ENCODE data around the gene ADCY5. TPM values are rescaled to one million over a fixed set of nuclear protein-coding genes. Genes with fewer than 3 reads are reported as not detected.

The ADCY5 gene
- total RNA-seq, 2 donors from 2014 or later = 12.9 to 69.6 TPM

DNA sequence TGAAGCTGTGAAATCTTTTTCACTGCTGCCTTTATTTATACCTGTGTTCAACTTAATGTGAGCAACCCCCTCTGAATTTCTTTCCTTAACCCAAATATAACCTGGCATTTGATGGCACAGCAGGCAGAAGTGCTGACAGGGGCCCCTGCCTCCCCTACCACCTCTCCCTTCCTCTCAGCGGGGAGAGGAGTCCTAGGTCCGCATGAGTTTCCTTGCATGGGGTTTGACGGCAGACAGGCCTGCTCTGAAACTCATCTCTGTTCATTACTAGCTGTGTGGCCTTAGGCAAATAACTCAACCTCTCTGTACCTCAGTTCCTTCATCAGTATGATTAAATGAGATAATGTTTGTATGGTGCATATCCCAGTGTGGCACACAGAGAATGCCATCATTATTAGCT, 167.5 kb downstream of the ADCY5 start:
- intact Hi-C loops (cut with DNase I) = no loop called here
- no peaks in the 10 kb centered on the region for H3K27me3 ChIP-seq (replicated peaks; ENCODE audit: insufficient read depth)
- no peak for DNase-seq (ENCODE audit: low spot score)
- 93% methylated on average over 3 of the region's 3 CpGs for WGBS
- no peaks in the 10 kb centered on the region for H3K36me3 ChIP-seq
- no peaks in the 10 kb centered on the region for H3K9me3 ChIP-seq
- H3K27ac ChIP-seq = no peak overlapping the region
- H3K4me1 ChIP-seq (replicated peaks) = no peaks in the 10 kb centered on the region
- no peak overlapping the region for H3K4me3 ChIP-seq
- TF ChIP-seq, protein P1, sequence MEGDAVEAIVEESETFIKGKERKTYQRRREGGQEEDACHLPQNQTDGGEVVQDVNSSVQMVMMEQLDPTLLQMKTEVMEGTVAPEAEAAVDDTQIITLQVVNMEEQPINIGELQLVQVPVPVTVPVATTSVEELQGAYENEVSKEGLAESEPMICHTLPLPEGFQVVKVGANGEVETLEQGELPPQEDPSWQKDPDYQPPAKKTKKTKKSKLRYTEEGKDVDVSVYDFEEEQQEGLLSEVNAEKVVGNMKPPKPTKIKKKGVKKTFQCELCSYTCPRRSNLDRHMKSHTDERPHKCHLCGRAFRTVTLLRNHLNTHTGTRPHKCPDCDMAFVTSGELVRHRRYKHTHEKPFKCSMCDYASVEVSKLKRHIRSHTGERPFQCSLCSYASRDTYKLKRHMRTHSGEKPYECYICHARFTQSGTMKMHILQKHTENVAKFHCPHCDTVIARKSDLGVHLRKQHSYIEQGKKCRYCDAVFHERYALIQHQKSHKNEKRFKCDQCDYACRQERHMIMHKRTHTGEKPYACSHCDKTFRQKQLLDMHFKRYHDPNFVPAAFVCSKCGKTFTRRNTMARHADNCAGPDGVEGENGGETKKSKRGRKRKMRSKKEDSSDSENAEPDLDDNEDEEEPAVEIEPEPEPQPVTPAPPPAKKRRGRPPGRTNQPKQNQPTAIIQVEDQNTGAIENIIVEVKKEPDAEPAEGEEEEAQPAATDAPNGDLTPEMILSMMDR (IDR thresholded peaks at IDR 0.05) = no peak
- no peak for TF ChIP-seq POLR2A (IDR thresholded peaks at IDR 0.05)
- TF ChIP-seq POLR2AphosphoS5 (IDR thresholded peaks at IDR 0.05) = no peak

DNA sequence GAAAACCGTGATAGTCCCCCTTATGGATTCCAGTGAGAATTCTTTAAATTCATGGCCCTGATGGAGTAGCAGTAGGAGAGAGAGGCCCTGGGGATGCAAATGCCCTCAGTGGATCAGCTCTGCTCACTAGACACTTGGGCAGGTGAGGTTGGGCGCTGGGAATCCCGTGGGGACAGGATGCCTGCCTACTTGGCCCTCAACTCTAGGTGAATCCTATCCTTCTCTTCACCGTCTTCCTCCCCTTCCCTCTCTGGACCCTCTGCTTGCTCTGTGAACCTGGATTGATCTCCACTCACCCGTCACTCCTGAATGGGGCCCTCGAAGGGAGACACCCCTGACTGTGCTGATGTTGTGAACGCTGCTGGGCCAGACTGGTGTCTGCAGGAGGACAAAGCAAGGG, 169.8 kb downstream of the ADCY5 start:
- TF ChIP-seq POLR2AphosphoS5 (IDR thresholded peaks at IDR 0.05) (no peak), POLR2A (IDR thresholded peaks at IDR 0.05) (no peak)
- TF ChIP-seq, protein P1 (IDR thresholded peaks at IDR 0.05) = no peak

DNA sequence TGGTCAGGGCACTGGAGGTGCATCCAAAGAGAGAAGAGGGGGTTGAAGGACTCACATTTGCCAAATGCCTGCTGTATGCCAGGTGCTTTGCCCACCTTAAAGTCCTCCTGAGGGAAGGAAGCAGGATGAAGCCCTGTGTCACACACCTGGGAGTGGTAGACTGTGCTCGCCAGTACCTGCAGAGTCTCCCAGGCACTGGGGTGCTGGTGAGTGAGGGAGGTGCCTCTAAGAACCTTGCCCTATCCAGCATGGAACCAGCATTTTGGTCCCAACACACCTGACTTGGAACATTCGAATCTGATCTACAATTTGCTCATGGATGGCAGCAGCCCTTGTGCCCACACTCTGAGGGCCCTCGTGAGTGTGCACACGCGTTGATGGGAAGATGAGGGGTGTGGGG, 170.4 kb downstream of the ADCY5 start:
- TF ChIP-seq, protein P1 (IDR thresholded peaks at IDR 0.05) = no peak
- TF ChIP-seq POLR2AphosphoS5 (IDR thresholded peaks at IDR 0.05) = no peak
- no peak for TF ChIP-seq POLR2A (IDR thresholded peaks at IDR 0.05)
- intact Hi-C loops (cut with DNase I) = no loop called here
- H3K4me3 ChIP-seq = no peak overlapping the region
- H3K9me3 ChIP-seq = no peaks in the 10 kb centered on the region
- no peaks in the 10 kb centered on the region for H3K27me3 ChIP-seq (replicated peaks; ENCODE audit: insufficient read depth)
- 86% methylated on average over 5 of the region's 5 CpGs for WGBS
- no peak overlapping the region for H3K27ac ChIP-seq
- H3K36me3 ChIP-seq = no peaks in the 10 kb centered on the region
- no peaks in the 10 kb centered on the region for H3K4me1 ChIP-seq (replicated peaks)
- no peak for DNase-seq (ENCODE audit: low spot score)

More for the DNA sequence above, 169.8 kb downstream of the ADCY5 start:
- H3K27ac ChIP-seq = no peak overlapping the region
- H3K4me3 ChIP-seq = no peak overlapping the region
- no peaks in the 10 kb centered on the region for H3K9me3 ChIP-seq
- intact Hi-C loops (cut with DNase I) = no loop called here
- no peaks in the 10 kb centered on the region for H3K4me1 ChIP-seq (replicated peaks)
- H3K27me3 ChIP-seq (replicated peaks; ENCODE audit: insufficient read depth) = no peaks in the 10 kb centered on the region
- no peak for DNase-seq (ENCODE audit: low spot score)
- 76% methylated on average over 7 of the region's 7 CpGs for WGBS
- H3K36me3 ChIP-seq = no peaks in the 10 kb centered on the region

DNA sequence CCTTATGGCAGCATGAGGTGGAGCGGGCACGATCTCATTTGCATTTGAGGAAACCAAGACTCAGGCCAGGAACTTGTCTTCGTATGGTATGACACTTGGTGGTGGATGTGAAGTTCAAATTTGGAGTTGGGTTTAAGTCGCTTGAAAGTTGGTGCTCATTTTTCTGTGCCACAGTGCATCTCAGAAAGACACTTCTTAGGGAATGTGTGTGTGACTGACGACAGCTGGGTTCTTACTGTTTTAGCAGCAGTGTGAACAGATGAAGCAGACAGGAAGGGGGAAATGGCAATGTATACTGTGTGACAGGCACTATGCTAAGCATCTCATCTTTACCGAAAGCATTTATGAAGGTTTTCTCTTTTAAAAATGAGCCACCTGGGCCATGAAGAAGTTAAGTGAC, 171.8 kb downstream of the ADCY5 start:
- Histone ChIP-seq H3K9me3 (no peaks in the 10 kb centered on the region), H3K4me1 (replicated peaks) (no peaks in the 10 kb centered on the region), H3K4me3 (no peak overlapping the region), H3K27ac (no peak overlapping the region), H3K36me3 (no peaks in the 10 kb centered on the region), H3K27me3 (replicated peaks; ENCODE audit: insufficient read depth) (no peaks in the 10 kb centered on the region)
- intact Hi-C loops (cut with DNase I) = no loop called here
- WGBS = 80% methylated on average over 6 of the region's 6 CpGs
- DNase-seq (ENCODE audit: low spot score) = no peak
- TF ChIP-seq POLR2AphosphoS5 (IDR thresholded peaks at IDR 0.05) (no peak), POLR2A (IDR thresholded peaks at IDR 0.05) (no peak)
- TF ChIP-seq, protein P1 (IDR thresholded peaks at IDR 0.05) = no peak

DNA sequence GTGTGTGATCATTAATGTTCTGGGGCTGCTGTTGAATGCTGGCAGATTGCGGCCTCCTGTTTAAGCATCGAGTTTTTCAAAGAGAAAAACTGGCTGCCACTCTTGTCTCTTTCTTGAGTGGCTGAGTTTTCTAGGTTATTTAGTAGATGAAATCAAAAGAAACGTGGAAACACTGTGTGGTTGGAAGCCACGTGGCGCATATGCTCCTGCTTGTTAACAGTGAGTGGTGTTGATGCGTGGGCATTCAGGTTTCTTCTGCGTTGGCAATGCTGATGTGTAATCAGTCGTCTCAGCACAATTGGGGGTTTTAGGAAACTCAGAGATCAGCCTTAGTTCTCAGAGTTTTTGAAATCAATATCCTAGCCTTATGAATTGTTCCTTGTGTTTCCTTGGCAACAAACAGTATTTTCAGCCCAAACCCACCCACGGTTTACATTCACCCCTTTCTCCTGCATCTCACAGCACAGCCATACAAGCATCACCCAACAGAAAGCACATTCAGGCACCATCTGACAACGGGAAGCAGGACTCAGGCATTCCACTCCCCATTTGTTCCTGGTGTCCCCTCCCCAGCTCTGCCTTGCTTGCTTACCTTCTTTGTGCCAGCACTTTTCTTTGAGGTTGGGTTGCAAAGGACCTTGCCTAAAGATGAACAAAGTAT, 172.4 kb downstream of the ADCY5 start:
- WGBS = 78% methylated on average over 10 of the region's 10 CpGs
- Histone ChIP-seq H3K27me3 (replicated peaks; ENCODE audit: insufficient read depth) (no peaks in the 10 kb centered on the region), H3K4me3 (no peak overlapping the region), H3K27ac (no peak overlapping the region), H3K36me3 (no peaks in the 10 kb centered on the region), H3K9me3 (no peaks in the 10 kb centered on the region), H3K4me1 (replicated peaks) (no peaks in the 10 kb centered on the region)
- no peak for TF ChIP-seq POLR2A (IDR thresholded peaks at IDR 0.05)
- TF ChIP-seq, protein P1 (IDR thresholded peaks at IDR 0.05) = no peak
- TF ChIP-seq POLR2AphosphoS5 (IDR thresholded peaks at IDR 0.05) = no peak
- no peak for DNase-seq (ENCODE audit: low spot score)
- intact Hi-C loops (cut with DNase I) = no loop called here

Data from prostate gland (tissue), 2 donors.